SJCRH30 (cell line): Measurements from ENCODE around the gene HTR3E. TPM values are rescaled to one million over a fixed set of nuclear protein-coding genes. Genes with fewer than 3 reads are reported as not detected.
"Not testable (repeated sequence)": the region's sequence is repeated elsewhere in the genome, so short reads cannot be mapped to it uniquely, and the experiment has no call there.

Source experiments
- DNase-seq, 2 experiments: peaks; one replicate each; pipeline ENCODE4 v3.0.0-alpha.2; 2015 to 2020
- H3K27ac ChIP-seq: fragments of 250-450 bp; sonication (Bioruptor Pico); 2 replicates; pipeline ENCODE4 v1.5.1; 2020; ENCODE audit warnings: mild to moderate bottlenecking, moderate library complexity
- H3K27me3 ChIP-seq: fragments of 250-450 bp; sonication (Bioruptor Pico); 2 replicates; pipeline ENCODE4 v1.5.1; 2020; ENCODE audit warnings: mild to moderate bottlenecking, moderate library complexity
- H3K36me3 ChIP-seq: fragments of 250-450 bp; sonication (Bioruptor Pico); 2 replicates; pipeline ENCODE4 v1.5.1; 2020; ENCODE audit warnings: mild to moderate bottlenecking, moderate library complexity
- H3K4me1 ChIP-seq: fragments of 250-450 bp; sonication (Bioruptor Pico); 2 replicates; pipeline ENCODE4 v1.5.1; 2020; ENCODE audit warnings: mild to moderate bottlenecking, moderate library complexity
- H3K4me3 ChIP-seq: fragments of 250-450 bp; sonication (Bioruptor Pico); 2 replicates; pipeline ENCODE4 v1.5.1; 2020; ENCODE audit warnings: mild to moderate bottlenecking, moderate library complexity
- H3K9me3 ChIP-seq: fragments of 250-450 bp; sonication (Bioruptor Pico); replicated peaks from 2 replicates; pipeline ENCODE4 v1.5.1; 2020; ENCODE audit warnings: mild to moderate bottlenecking, moderate library complexity
- total RNA-seq: library from RNA; depleted of rRNA; stranded (reverse); fragments of >200 nt; shearing (Covaris generic); gene quantifications from 2 replicates; pipeline ENCODE4 v1.2.3, GENCODE V29; 2014

Gene HTR3E
- total RNA-seq, 1 experiment from 2014 or later: 6.5 TPM

- Histone ChIP-seq H3K9me3 (peaks cover 4% of the 10 kb centered on the region; the same call in 1 of the 2 replicates), H3K4me3 (no peak overlapping the region), H3K36me3 (no peaks in the 10 kb centered on the region), H3K27me3 (no peaks in the 10 kb centered on the region), H3K4me1 (no peaks in the 10 kb centered on the region), H3K27ac (no peak overlapping the region)
- no peak for DNase-seq
Measured at GRCh38 chr3:184081116-184081830, 15.6 kb upstream of the HTR3E start.

DNA sequence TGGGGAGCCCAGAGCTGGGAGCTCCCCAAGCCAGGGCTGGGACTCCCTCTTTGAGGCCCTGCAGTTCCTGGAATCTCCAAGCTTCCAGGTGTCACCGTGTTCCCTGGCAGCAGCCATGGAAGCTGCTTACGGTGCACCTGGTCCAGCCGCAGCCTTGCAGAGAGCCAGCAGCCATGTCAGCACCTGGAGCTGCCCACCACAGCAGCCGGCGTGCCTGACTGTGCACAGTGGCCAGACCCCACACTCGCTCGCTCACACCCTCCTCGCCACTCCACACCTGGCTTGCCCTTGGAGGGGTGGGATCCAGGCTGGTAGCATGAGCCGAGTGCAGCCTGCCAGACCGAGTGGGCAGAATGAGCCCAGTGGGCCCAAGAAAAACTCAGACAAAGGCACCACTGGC, 14.8 kb upstream of the HTR3E start:
- H3K4me1 ChIP-seq: no peaks in the 10 kb centered on the region

GRCh38 chr3:184082465-184082864, 14.4 kb upstream of the HTR3E start:
- DNase-seq: no peak
- peaks cover 4% of the 10 kb centered on the region; the same call in 1 of the 2 replicates for H3K9me3 ChIP-seq
- H3K4me1 ChIP-seq: no peaks in the 10 kb centered on the region
- no peaks in the 10 kb centered on the region for H3K36me3 ChIP-seq
- no peak overlapping the region for H3K27ac ChIP-seq
- H3K27me3 ChIP-seq: no peaks in the 10 kb centered on the region
- no peak overlapping the region for H3K4me3 ChIP-seq

More for the DNA sequence above, 14.8 kb upstream of the HTR3E start:
- H3K4me3 ChIP-seq: no peak overlapping the region
- no peaks in the 10 kb centered on the region for H3K36me3 ChIP-seq
- H3K27me3 ChIP-seq: no peaks in the 10 kb centered on the region
- no peak overlapping the region for H3K27ac ChIP-seq
- H3K9me3 ChIP-seq: peaks cover 4% of the 10 kb centered on the region; the same call in 1 of the 2 replicates
- no peak for DNase-seq

- Histone ChIP-seq H3K4me1 (no peaks in the 10 kb centered on the region), H3K36me3 (no peaks in the 10 kb centered on the region), H3K27ac (no peak overlapping the region), H3K4me3 (no peak overlapping the region), H3K9me3 (peaks cover 4% of the 10 kb centered on the region; the same call in 1 of the 2 replicates), H3K27me3 (no peaks in the 10 kb centered on the region)
- no peak for DNase-seq
Measured at GRCh38 chr3:184085389-184085852, 11.4 kb upstream of the HTR3E start.

- H3K4me3 ChIP-seq: no peak overlapping the region
- H3K4me1 ChIP-seq: no peaks in the 10 kb centered on the region
- DNase-seq: no peak
- peaks cover 5% of the 10 kb centered on the region for H3K9me3 ChIP-seq
- H3K36me3 ChIP-seq: no peaks in the 10 kb centered on the region
- no peaks in the 10 kb centered on the region for H3K27me3 ChIP-seq
- H3K27ac ChIP-seq: no peak overlapping the region
Measured at GRCh38 chr3:184092199-184092598, 4.7 kb upstream of the HTR3E start.

- DNase-seq: no peak
- Histone ChIP-seq H3K27me3 (no peaks in the 10 kb centered on the region), H3K36me3 (no peaks in the 10 kb centered on the region), H3K4me1 (peaks cover 18% of the 10 kb centered on the region), H3K27ac (no peak overlapping the region), H3K9me3 (no peaks in the 10 kb centered on the region), H3K4me3 (no peak overlapping the region)
Measured at GRCh38 chr3:184097556-184097955, 692 bp downstream of the HTR3E start.

DNA sequence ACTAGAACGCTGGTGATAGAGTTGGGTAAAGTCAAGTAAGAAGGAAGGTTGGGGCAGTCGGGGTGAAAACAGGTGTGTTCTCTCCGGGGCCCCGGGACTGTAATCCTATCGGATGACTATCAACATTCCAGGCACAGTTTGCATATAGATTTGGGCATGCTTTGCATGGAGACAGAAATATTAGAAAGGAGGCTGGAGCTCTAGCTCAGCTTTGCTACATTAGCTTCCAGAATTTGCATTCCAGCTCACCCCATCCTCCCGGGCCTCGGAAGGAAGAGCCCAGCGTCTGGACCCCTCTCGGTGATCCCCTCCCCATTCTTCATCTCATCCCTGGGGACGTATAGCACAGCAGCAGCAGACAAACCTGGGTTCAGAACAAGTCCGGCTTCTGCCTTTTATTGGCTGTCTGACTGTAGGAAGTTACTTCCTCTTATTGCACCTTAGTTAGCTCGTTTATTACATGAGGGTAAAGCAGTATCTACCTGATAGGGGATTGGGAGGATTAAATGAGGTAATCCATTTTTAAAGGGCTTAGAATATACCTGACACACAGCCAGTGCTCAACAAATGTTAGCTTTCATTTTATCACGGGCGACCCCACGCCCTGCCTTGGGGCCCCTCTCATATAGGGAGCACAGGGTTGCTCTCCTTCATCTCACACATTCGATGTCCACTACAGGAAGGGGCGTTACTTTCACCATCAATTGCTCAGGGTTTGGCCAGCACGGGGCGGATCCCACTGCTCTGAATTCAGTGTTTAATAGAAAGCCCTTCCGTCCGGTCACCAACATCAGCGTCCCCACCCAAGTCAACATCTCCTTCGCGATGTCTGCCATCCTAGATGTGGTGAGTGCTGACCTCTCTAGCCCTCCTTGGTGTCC, 3.2 kb downstream of the HTR3E start:
- Histone ChIP-seq H3K9me3 (no peaks in the 10 kb centered on the region), H3K4me1 (peaks cover 18% of the 10 kb centered on the region), H3K27ac (peak overlapping the region; percentile 86), H3K4me3 (peak overlapping the region; percentile 52), H3K27me3 (no peaks in the 10 kb centered on the region), H3K36me3 (no peaks in the 10 kb centered on the region)
- peak; percentile 55 to 65 for DNase-seq

GRCh38 chr3:184110316-184110725, 13.5 kb downstream of the HTR3E start:
- no peaks in the 10 kb centered on the region for H3K9me3 ChIP-seq
- no peak overlapping the region for H3K27ac ChIP-seq
- H3K36me3 ChIP-seq: no peaks in the 10 kb centered on the region
- no peak overlapping the region for H3K4me3 ChIP-seq
- H3K4me1 ChIP-seq: peaks cover 2% of the 10 kb centered on the region; the same call in 1 of the 2 replicates
- no peaks in the 10 kb centered on the region; the same call in 1 of the 2 replicates for H3K27me3 ChIP-seq
- DNase-seq: peak; percentile 13 to 18

DNA sequence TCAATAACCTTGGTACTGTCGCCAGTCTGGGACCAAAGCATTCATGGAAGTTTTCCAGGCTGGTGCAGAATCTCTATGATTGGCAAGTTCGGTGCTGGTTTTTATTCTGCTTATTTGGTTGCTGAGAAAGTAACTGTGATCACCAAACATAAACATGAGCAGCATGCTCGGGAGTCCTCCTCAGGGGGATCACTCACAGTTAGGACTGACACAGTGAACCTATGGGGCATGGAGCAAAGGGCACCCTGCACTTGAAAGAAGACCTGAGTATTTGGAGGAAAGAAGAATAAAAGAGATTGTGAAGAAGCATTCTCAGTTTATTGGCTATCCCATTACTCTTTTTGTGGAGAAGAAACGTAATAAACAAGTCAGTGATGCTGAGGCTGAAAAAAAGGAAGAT, 19.2 kb downstream of the HTR3E start:
- H3K9me3 ChIP-seq: no peaks in the 10 kb centered on the region
- no peaks in the 10 kb centered on the region for H3K4me1 ChIP-seq
- no peaks in the 10 kb centered on the region for H3K36me3 ChIP-seq
- H3K27ac ChIP-seq: no peak overlapping the region
- DNase-seq: no peak
- no peaks in the 10 kb centered on the region; the same call in none of the 2 replicates for H3K27me3 ChIP-seq
- no peak overlapping the region for H3K4me3 ChIP-seq

DNA sequence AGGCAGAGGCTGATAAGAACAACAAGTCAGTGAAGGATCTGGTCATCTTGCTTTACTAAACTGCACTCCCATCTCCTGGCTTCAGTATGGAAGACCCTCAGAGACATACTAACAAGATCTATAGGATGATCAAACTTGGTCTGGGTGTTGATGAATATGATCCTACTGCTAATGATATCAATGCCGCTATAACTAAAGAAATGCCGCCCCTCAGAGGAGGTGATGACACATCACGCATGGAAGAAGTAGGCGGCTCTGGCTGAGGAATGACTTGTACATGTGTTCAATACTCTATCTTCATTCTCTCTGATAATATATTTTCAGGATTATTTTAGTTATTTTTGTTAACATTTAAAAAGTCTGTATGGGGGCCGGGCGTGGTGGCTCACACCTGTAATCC, 20.8 kb downstream of the HTR3E start:
- peak in 1 of 2 experiments; percentile 16 for DNase-seq
- Histone ChIP-seq H3K4me3 (no peak overlapping the region), H3K27ac (no peak overlapping the region), H3K9me3 (no peaks in the 10 kb centered on the region), H3K4me1 (no peaks in the 10 kb centered on the region), H3K27me3 (no peaks in the 10 kb centered on the region; the same call in none of the 2 replicates), H3K36me3 (no peaks in the 10 kb centered on the region)

DNA sequence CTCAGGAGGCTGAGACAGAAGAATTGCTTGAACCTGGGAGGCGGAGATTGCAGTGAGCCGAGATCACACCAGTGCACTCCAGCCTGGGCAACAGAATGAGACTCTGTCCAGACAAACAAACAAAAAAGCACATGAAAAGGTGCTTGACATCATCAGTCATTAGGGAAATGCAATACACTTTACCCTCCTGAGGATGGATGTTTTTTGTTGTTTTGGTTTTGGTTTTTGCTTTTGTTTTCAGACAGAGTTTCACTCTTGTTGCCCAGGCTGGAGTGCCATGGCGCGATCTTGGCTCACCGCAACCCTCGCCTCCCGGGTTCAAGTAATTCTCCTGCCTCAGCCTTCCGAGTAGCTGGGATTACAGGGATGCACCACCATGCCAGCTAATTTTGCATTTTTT, 24.2 kb downstream of the HTR3E start:
- H3K4me1 ChIP-seq, H3K27ac ChIP-seq, DNase-seq, H3K4me3 ChIP-seq, H3K36me3 ChIP-seq, H3K9me3 ChIP-seq, H3K27me3 ChIP-seq: not testable (repeated sequence)

DNA sequence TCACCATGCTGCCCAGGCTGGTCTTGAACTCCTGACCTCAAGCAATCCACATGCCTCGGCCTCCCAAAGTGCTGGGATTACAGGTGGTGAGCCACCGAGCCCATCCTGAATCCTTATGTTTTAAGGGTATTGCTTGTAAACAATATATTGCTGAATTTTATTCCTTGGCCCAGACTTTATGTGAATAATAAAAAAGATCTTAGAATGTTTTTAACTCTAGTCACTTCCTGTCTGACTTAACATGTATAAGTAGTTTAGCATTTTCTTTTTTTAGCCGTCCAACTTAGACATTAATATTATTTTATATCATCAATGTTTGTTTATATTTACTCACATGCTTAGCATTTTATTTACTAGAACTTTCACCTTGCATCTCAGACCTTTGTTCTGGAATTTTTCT, 29.1 kb downstream of the HTR3E start:
- DNase-seq: no peak
- Histone ChIP-seq H3K4me1 (no peaks in the 10 kb centered on the region), H3K27ac (no peak overlapping the region), H3K9me3 (no peaks in the 10 kb centered on the region), H3K4me3 (no peak overlapping the region), H3K27me3 (no peaks in the 10 kb centered on the region), H3K36me3 (no peaks in the 10 kb centered on the region)

- peak; percentile 19 to 44 for DNase-seq
- no peaks in the 10 kb centered on the region for H3K36me3 ChIP-seq
- H3K4me3 ChIP-seq: no peak overlapping the region
- H3K4me1 ChIP-seq: no peaks in the 10 kb centered on the region; the same call in 1 of the 2 replicates
- no peaks in the 10 kb centered on the region for H3K9me3 ChIP-seq
- no peak overlapping the region for H3K27ac ChIP-seq
- no peaks in the 10 kb centered on the region for H3K27me3 ChIP-seq
Measured at GRCh38 chr3:184129012-184129411, 32.1 kb downstream of the HTR3E start.

- Histone ChIP-seq H3K9me3 (no peaks in the 10 kb centered on the region), H3K4me1 (peaks cover 6% of the 10 kb centered on the region; the same call in 1 of the 2 replicates), H3K27ac (no peak overlapping the region), H3K27me3 (no peaks in the 10 kb centered on the region), H3K4me3 (no peak overlapping the region), H3K36me3 (no peaks in the 10 kb centered on the region)
- no peak for DNase-seq
Measured at GRCh38 chr3:184132945-184133344, 36.1 kb downstream of the HTR3E start.
